HUES6 (cell line): Measurements from ENCODE around the gene GNL3L.
"Not testable (repeated sequence)": the region's sequence is repeated elsewhere in the genome, so short reads cannot be mapped to it uniquely, and the experiment has no call there.

Experiments used
- H3K27ac ChIP-seq: 2 replicates; pipeline ENCODE4 v1.7.0; 2013; ENCODE audit warnings: low read depth, mild to moderate bottlenecking, low read length, inconsistent platforms
- H3K27me3 ChIP-seq: 2 replicates; pipeline ENCODE4 v1.6.1; 2013; ENCODE audit warnings: low read length; ENCODE audit not compliant: control insufficient read depth, insufficient read depth
- H3K36me3 ChIP-seq: 2 replicates; pipeline ENCODE4 v1.6.1; 2013; ENCODE audit warnings: low read length; ENCODE audit not compliant: control insufficient read depth, insufficient read depth
- H3K4me1 ChIP-seq: 2 replicates; pipeline ENCODE4 v1.6.1; 2013; ENCODE audit warnings: low read length; ENCODE audit not compliant: control insufficient read depth, insufficient read depth
- H3K4me3 ChIP-seq: 2 replicates; pipeline ENCODE4 v1.5.1; 2013; ENCODE audit warnings: low read depth, low read length
- H3K9ac ChIP-seq: one replicate; pipeline ENCODE4 v1.6.1; 2013; ENCODE audit warnings: mild to moderate bottlenecking, low read length
- H3K9me3 ChIP-seq: 2 replicates; pipeline ENCODE4 v1.6.1; 2013; ENCODE audit warnings: low read depth, low read length; ENCODE audit not compliant: control insufficient read depth, insufficient read depth

The GNL3L gene

GRCh38 chrX:54560411-54560810, 30.4 kb downstream of the GNL3L start:
- no peaks in the 10 kb centered on the region for H3K27me3 ChIP-seq
- no peaks in the 10 kb centered on the region for H3K4me1 ChIP-seq
- no peak overlapping the region for H3K4me3 ChIP-seq
- H3K9me3 ChIP-seq, result peaks cover 8% of the 10 kb centered on the region; the same call in 1 of the 2 replicates
- peaks cover 75% of the 10 kb centered on the region for H3K36me3 ChIP-seq
- H3K27ac ChIP-seq, result no peak overlapping the region
- no peak overlapping the region for H3K9ac ChIP-seq

GRCh38 chrX:54561622-54562021, 31.6 kb downstream of the GNL3L start:
- H3K4me1 ChIP-seq, result no peaks in the 10 kb centered on the region
- H3K27me3 ChIP-seq, result no peaks in the 10 kb centered on the region
- no peak overlapping the region for H3K27ac ChIP-seq
- H3K36me3 ChIP-seq, result peaks cover 66% of the 10 kb centered on the region
- H3K4me3 ChIP-seq, result no peak overlapping the region
- peaks cover 8% of the 10 kb centered on the region; the same call in 1 of the 2 replicates for H3K9me3 ChIP-seq
- H3K9ac ChIP-seq, result no peak overlapping the region

GRCh38 chrX:54564936-54565335, 34.9 kb downstream of the GNL3L start:
- Histone ChIP-seq H3K9ac (no peak overlapping the region), H3K36me3 (peaks cover 52% of the 10 kb centered on the region), H3K27me3 (no peaks in the 10 kb centered on the region), H3K27ac (no peak overlapping the region), H3K4me1 (no peaks in the 10 kb centered on the region), H3K4me3 (no peak overlapping the region), H3K9me3 (peaks cover 12% of the 10 kb centered on the region)

- Histone ChIP-seq H3K36me3 (peaks cover 17% of the 10 kb centered on the region), H3K27me3 (no peaks in the 10 kb centered on the region), H3K4me1 (no peaks in the 10 kb centered on the region), H3K27ac (no peak overlapping the region), H3K9me3 (peaks cover 28% of the 10 kb centered on the region), H3K4me3 (no peak overlapping the region), H3K9ac (no peak overlapping the region)
Observed at GRCh38 chrX:54570332-54570731, 40.3 kb downstream of the GNL3L start.

GRCh38 chrX:54572641-54573040, 42.6 kb downstream of the GNL3L start:
- not testable (repeated sequence) for H3K4me1 ChIP-seq, H3K4me3 ChIP-seq, H3K27ac ChIP-seq, H3K9ac ChIP-seq, H3K27me3 ChIP-seq
- H3K9me3 ChIP-seq, result peaks cover 29% of the 10 kb centered on the region
- H3K36me3 ChIP-seq, result peaks cover 19% of the 10 kb centered on the region

GRCh38 chrX:54597728-54598127, 67.7 kb downstream of the GNL3L start:
- Histone ChIP-seq H3K27me3 (no peaks in the 10 kb centered on the region), H3K4me3 (no peak overlapping the region), H3K36me3 (no peaks in the 10 kb centered on the region), H3K9me3 (no peaks in the 10 kb centered on the region; the same call in 1 of the 2 replicates), H3K9ac (no peak overlapping the region), H3K4me1 (peaks cover 6% of the 10 kb centered on the region; the same call in 1 of the 2 replicates), H3K27ac (no peak overlapping the region)

GRCh38 chrX:54602563-54602962, 72.5 kb downstream of the GNL3L start:
- Histone ChIP-seq H3K27me3 (no peaks in the 10 kb centered on the region), H3K4me1 (no peaks in the 10 kb centered on the region), H3K4me3 (no peak overlapping the region), H3K27ac (no peak overlapping the region), H3K36me3 (no peaks in the 10 kb centered on the region), H3K9me3 (peaks cover 3% of the 10 kb centered on the region; the same call in 1 of the 2 replicates), H3K9ac (no peak overlapping the region)
